T-cell (primary cell): ENCODE results near the gene CHRNA1. TPM values are rescaled to one million over a fixed set of nuclear protein-coding genes. Genes with fewer than 3 reads are reported as not detected.

ENCODE experiments used
- ATAC-seq, 4 experiments: fragments of 200-7000 bp in 3 of 4; fragments of 150-1000 bp in 1 of 4; cut with Tn5 transposase; replicated peaks in 1 of 4; 1 replicate in 3 of 4; 2 replicates in 1 of 4; pipeline ENCODE4 v1.10.0; 2021; ENCODE audit warnings: moderate library complexity in 3 of 4, mild to moderate bottlenecking in 2 of 4, moderate number of reproducible peaks in 1 of 4
- CTCF ChIA-PET, 2 donors: fragments of 300-600 bp; sonication (Branson Sonifier 250); formaldehyde crosslinking; loops; one replicate each; lab custom pipeline; 2022; ENCODE audit warnings: antibody characterized with exemption in 2 of 2; lab: Charles Lee
- POLR2A ChIA-PET, 2 donors: fragments of 300-600 bp; sonication (Branson Sonifier 250); formaldehyde crosslinking; loops; one replicate each; lab custom pipeline; 2022; ENCODE audit warnings: antibody characterized with exemption in 2 of 2; lab: Charles Lee
- DNase-seq, 35 experiments: peaks; one replicate each; pipeline versions ENCODE4 v3.0.0 to v3.0.0-alpha.2; 2013 to 2023
- H3K27ac ChIP-seq: one replicate; pipeline ENCODE4 v1.5.1; 2013; ENCODE audit warnings: low read length
- H3K27me3 ChIP-seq, 2 experiments: replicated peaks in 1 of 2; 1 replicate in 1 of 2; 2 replicates in 1 of 2; pipeline versions ENCODE4 v1.6.1 to v1.7.0; 2013; ENCODE audit warnings: low read length in 1 of 2, mixed read lengths in 1 of 2; ENCODE audit not compliant: control insufficient read depth in 2 of 2, insufficient read depth in 2 of 2; ENCODE audit errors: extremely low read depth in 1 of 2
- H3K36me3 ChIP-seq, 2 donors: 1 replicate in 1 of 2; 2 replicates in 1 of 2; pipeline versions ENCODE4 v1.6.1 to v1.7.0; 2013; ENCODE audit warnings: low read length in 1 of 2; ENCODE audit not compliant: control insufficient read depth in 2 of 2, insufficient read depth in 1 of 2; ENCODE audit errors: extremely low read depth in 1 of 2
- H3K4me1 ChIP-seq, 2 experiments: 1 replicate in 1 of 2; 2 replicates in 1 of 2; pipeline versions ENCODE4 v1.6.1 to v1.7.0; 2013; ENCODE audit warnings: low read length in 2 of 2, mixed read lengths in 1 of 2; ENCODE audit not compliant: insufficient read depth in 2 of 2, control insufficient read depth in 1 of 2; ENCODE audit errors: extremely low read depth in 1 of 2
- H3K4me3 ChIP-seq, 2 donors: 1 replicate in 1 of 2; 2 replicates in 1 of 2; pipeline versions ENCODE4 v1.5.1 to v1.7.0; 2013; ENCODE audit warnings: mild to moderate bottlenecking in 2 of 2, low read length in 1 of 2, moderate library complexity in 1 of 2; ENCODE audit not compliant: control insufficient read depth in 1 of 2; ENCODE audit errors: extremely low read depth in 1 of 2
- H3K9me3 ChIP-seq: 2 replicates; pipeline ENCODE4 v1.7.0; 2013
- H3K27ac Mint-ChIP-seq, 2 donors: one replicate each; pipeline ENCODE4 v1.8.0; 2020 to 2021; ENCODE audit warnings: mild to moderate bottlenecking in 2 of 2, mixed read lengths in 2 of 2
- H3K27me3 Mint-ChIP-seq, 2 donors: one replicate each; pipeline ENCODE4 v1.8.0; 2021 to 2022; ENCODE audit warnings: mixed read lengths in 2 of 2
- H3K36me3 Mint-ChIP-seq: one replicate; pipeline ENCODE4 v1.8.0; 2021; ENCODE audit warnings: mixed read lengths
- H3K4me1 Mint-ChIP-seq, 3 donors: one replicate each; pipeline ENCODE4 v1.8.0; 2020 to 2022; ENCODE audit warnings: mixed read lengths in 3 of 3, mild to moderate bottlenecking in 1 of 3
- H3K4me3 Mint-ChIP-seq, 3 donors: one replicate each; pipeline ENCODE4 v1.8.0; 2020 to 2022; ENCODE audit warnings: mild to moderate bottlenecking in 3 of 3, mixed read lengths in 3 of 3, moderate library complexity in 3 of 3
- H3K9me3 Mint-ChIP-seq, 3 donors: one replicate each; pipeline ENCODE4 v1.8.0; 2020 to 2022; ENCODE audit warnings: mixed read lengths in 3 of 3
- WGBS: methylation state at CpG from one replicate; pipeline ENCODE4 v1.1.5; 2013; ENCODE audit warnings: missing lambda C conversion rate; ENCODE audit not compliant: insufficient coverage; 5-methylcytosine and 5-hydroxymethylcytosine counted together
- total RNA-seq, 35 experiments: library from RNA in 6 of 35; stranded (reverse) in 6 of 35; fragments of 120-200 nt in 1 of 35; gene quantifications; one replicate each; pipeline versions ENCODE4 v1.2.1 to v1.2.4 and lab custom pipeline; 2013 to 2026

The CHRNA1 gene
- total RNA-seq, 5 donors from 2014 or later (not counting 1 experiment from before 2014, with no cell fraction given) = 0.23 TPM; not detected in 4

- Mint-ChIP-seq H3K27me3 (no peaks in the 10 kb centered on the region), H3K4me1 (peaks cover 52 to 59% (median 59%) of the 10 kb centered on the region in 3 donors), H3K4me3 (peak overlapping the region in 2 of 3 donors; percentile 54 to 69), H3K9me3 (no peaks in the 10 kb centered on the region), H3K36me3 (no peaks in the 10 kb centered on the region), H3K27ac (peak overlapping the region; percentile 67 to 93)
- Histone ChIP-seq H3K36me3 (no peaks in the 10 kb centered on the region), H3K27ac (peak overlapping the region; percentile 57), H3K27me3 (no peaks in the 10 kb centered on the region), H3K4me1 (peaks cover 32 to 50% of the 10 kb centered on the region in 2 experiments), H3K9me3 (no peaks in the 10 kb centered on the region), H3K4me3 (no peak overlapping the region)
- POLR2A ChIA-PET = interaction anchor here in 1 of 2 donors (0.6 kb wide), 1 partner anchor 196 kb away, joined by 4 read pairs; no protein-coding TSS in a partner anchor
- DNase-seq (peak in 3 of 35 experiments; percentile 13 to 44 (median 14)), ATAC-seq (no peak)
- 62% methylated on average over 3 of the region's 5 CpGs for WGBS
- CTCF ChIA-PET = interaction anchor here (0.6 to 1.9 kb wide), 2 partner anchors 30 to 31 kb away, joined by 4 to 8 read pairs; no protein-coding TSS in a partner anchor
These were observed 15.2 kb upstream of the CHRNA1 start for GRCh38 chr2:174779361-174779928.

- H3K4me3 ChIP-seq = peak overlapping the region in 1 of 2 donors; percentile 3
- ChIA-PET POLR2A (interaction anchor here in 1 of 2 donors (0.5 kb wide), 1 partner anchor 96 kb away, joined by 3 read pairs; no protein-coding TSS in a partner anchor), CTCF (interaction anchor here (0.6 to 3.8 kb wide), 3 partner anchors 29 to 1870 kb away, joined by 3 to 18 read pairs (median 4); no protein-coding TSS in a partner anchor)
- ATAC-seq (peak; percentile 89 to 93 (median 91)), DNase-seq (peak; percentile 55 to 94 (median 82))
- 32% methylated on average over 10 of the region's 13 CpGs for WGBS
- H3K27ac Mint-ChIP-seq = peak overlapping the region; percentile 67 to 93
- H3K4me1 Mint-ChIP-seq = peaks cover 52 to 59% (median 59%) of the 10 kb centered on the region in 3 donors
- H3K36me3 ChIP-seq = no peaks in the 10 kb centered on the region
- peak overlapping the region; percentile 44 to 69 (median 54) for H3K4me3 Mint-ChIP-seq
- H3K9me3 ChIP-seq = no peaks in the 10 kb centered on the region
- no peaks in the 10 kb centered on the region for H3K36me3 Mint-ChIP-seq
- no peaks in the 10 kb centered on the region for H3K9me3 Mint-ChIP-seq
- H3K27me3 Mint-ChIP-seq = no peaks in the 10 kb centered on the region
- no peaks in the 10 kb centered on the region for H3K27me3 ChIP-seq
- peaks cover 32 to 50% of the 10 kb centered on the region in 2 experiments for H3K4me1 ChIP-seq
- peak overlapping the region; percentile 57 for H3K27ac ChIP-seq
These were observed 14.1 kb upstream of the CHRNA1 start for GRCh38 chr2:174778085-174778981.

- H3K27me3 ChIP-seq = no peaks in the 10 kb centered on the region
- H3K36me3 Mint-ChIP-seq = no peaks in the 10 kb centered on the region
- peak overlapping the region in 1 of 3 donors; percentile 69 for H3K4me3 Mint-ChIP-seq
- H3K4me1 ChIP-seq = peaks cover 32 to 50% of the 10 kb centered on the region in 2 experiments
- H3K27ac Mint-ChIP-seq = peak overlapping the region; percentile 67 to 93
- H3K4me1 Mint-ChIP-seq = peaks cover 52 to 59% (median 55%) of the 10 kb centered on the region in 3 donors
- peak overlapping the region; percentile 25 for H3K27ac ChIP-seq
- CTCF ChIA-PET = interaction anchor here (0.6 to 3.8 kb wide), 4 partner anchors 28 to 1871 kb away, joined by 3 to 18 read pairs (median 8); no protein-coding TSS in a partner anchor
- no peak for ATAC-seq
- no peak overlapping the region for H3K4me3 ChIP-seq
- H3K9me3 Mint-ChIP-seq = no peaks in the 10 kb centered on the region
- POLR2A ChIA-PET = interaction anchor here in 1 of 2 donors (0.5 kb wide), 2 partner anchors 38 to 97 kb away, joined by 3 to 7 read pairs; no protein-coding TSS in a partner anchor
- no peaks in the 10 kb centered on the region for H3K27me3 Mint-ChIP-seq
- H3K9me3 ChIP-seq = no peaks in the 10 kb centered on the region
- WGBS = 96% methylated on average over 4 of the region's 5 CpGs
- DNase-seq = no peak
- H3K36me3 ChIP-seq = no peaks in the 10 kb centered on the region
These were observed 13.2 kb upstream of the CHRNA1 start for GRCh38 chr2:174777347-174778084.

DNA sequence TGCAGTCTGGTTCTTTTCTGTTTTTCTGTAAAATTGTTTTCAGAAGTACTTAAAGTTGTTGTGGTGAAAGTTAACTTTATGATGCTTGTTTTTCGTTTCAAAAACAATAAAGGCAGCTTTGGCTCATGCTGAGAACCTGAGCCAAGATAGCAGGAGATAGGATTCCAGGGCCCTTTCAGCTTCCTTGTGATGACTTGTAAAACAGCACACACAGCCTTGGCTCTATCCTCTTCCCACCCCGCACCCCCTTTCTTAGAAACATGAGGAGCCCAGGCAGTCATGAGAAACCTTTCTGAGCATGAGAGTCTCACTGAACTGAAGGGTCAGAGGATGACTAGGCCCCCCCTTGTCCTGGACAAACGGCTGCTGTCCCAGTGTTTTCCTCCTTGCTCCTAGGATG is 12.4 kb upstream of the CHRNA1 start:
- WGBS = no CpG with 5 or more reads among the region's 3 CpGs
- Mint-ChIP-seq H3K4me3 (peak overlapping the region in 1 of 3 donors; percentile 10), H3K4me1 (peaks cover 52 to 59% (median 58%) of the 10 kb centered on the region in 3 donors), H3K27ac (peak overlapping the region in 1 of 2 donors; percentile 46), H3K9me3 (no peaks in the 10 kb centered on the region), H3K27me3 (no peaks in the 10 kb centered on the region), H3K36me3 (no peaks in the 10 kb centered on the region)
- Histone ChIP-seq H3K4me3 (no peak overlapping the region), H3K9me3 (no peaks in the 10 kb centered on the region), H3K27me3 (no peaks in the 10 kb centered on the region), H3K27ac (no peak overlapping the region), H3K4me1 (peaks cover 32 to 51% of the 10 kb centered on the region in 2 experiments), H3K36me3 (no peaks in the 10 kb centered on the region)
- ChIA-PET POLR2A (interaction anchor here in 1 of 2 donors (0.5 kb wide), 1 partner anchor 39 kb away, joined by 7 read pairs; no protein-coding TSS in a partner anchor), CTCF (interaction anchor here (2.9 to 3.8 kb wide), 2 partner anchors 27 to 28 kb away, joined by 12 to 18 read pairs; no protein-coding TSS in a partner anchor)
- ATAC-seq (no peak), DNase-seq (no peak)

GRCh38 chr2:174776223-174776622 is 12.0 kb upstream of the CHRNA1 start:
- H3K27me3 ChIP-seq = no peaks in the 10 kb centered on the region
- no peak overlapping the region for H3K27ac ChIP-seq
- POLR2A ChIA-PET = no interaction called here
- DNase-seq (peak in 7 of 35 experiments; percentile 11 to 52 (median 29)), ATAC-seq (no peak)
- H3K4me3 ChIP-seq = no peak overlapping the region
- no peaks in the 10 kb centered on the region for H3K36me3 Mint-ChIP-seq
- H3K27ac Mint-ChIP-seq = peak overlapping the region in 1 of 2 donors; percentile 57
- peak overlapping the region in 1 of 3 donors; percentile 10 for H3K4me3 Mint-ChIP-seq
- H3K9me3 Mint-ChIP-seq = no peaks in the 10 kb centered on the region
- 100% methylated on average over 2 of the region's 6 CpGs for WGBS
- H3K4me1 Mint-ChIP-seq = peaks cover 52 to 59% (median 58%) of the 10 kb centered on the region in 3 donors
- no peaks in the 10 kb centered on the region for H3K36me3 ChIP-seq
- no peaks in the 10 kb centered on the region for H3K27me3 Mint-ChIP-seq
- H3K4me1 ChIP-seq = peaks cover 32 to 52% of the 10 kb centered on the region in 2 experiments
- no peaks in the 10 kb centered on the region for H3K9me3 ChIP-seq
- CTCF ChIA-PET = interaction anchor here (1.6 to 3.8 kb wide), 3 partner anchors 27 to 79 kb away, joined by 3 to 18 read pairs (median 12); no protein-coding TSS in a partner anchor
